ENCODE results near the gene PCDHGC4.

The PCDHGC4 gene

GRCh38 chr5:141504216-141504615 is 19.4 kb downstream of the PCDHGC4 start:
- DNase-seq (ENCODE audit: low read depth), result no peak
- H3K4me3 ChIP-seq (ENCODE audit: low read depth, low read length), result no peak overlapping the region

GRCh38 chr5:141506381-141507155 is 21.7 kb downstream of the PCDHGC4 start:
- TF ChIP-seq CTCF (IDR thresholded peaks at IDR 0.05; ENCODE audit: low read depth, low read length) (no peak), MAX (IDR thresholded peaks at IDR 0.05; ENCODE audit: low read depth, low read length) (no peak), POLR2A (IDR thresholded peaks at IDR 0.05; ENCODE audit: extremely low read depth, insufficient read length) (no peak), MYC (IDR thresholded peaks at IDR 0.05; ENCODE audit: low read depth, low read length) (no peak)
- DNase-seq (ENCODE audit: low read depth), result no peak
- no peak overlapping the region for H3K4me3 ChIP-seq (ENCODE audit: low read depth, low read length)

More at GRCh38 chr5:141504216-141504615, 19.4 kb downstream of the PCDHGC4 start:
- TF ChIP-seq POLR2A (IDR thresholded peaks at IDR 0.05; ENCODE audit: extremely low read depth, insufficient read length) (no peak), CTCF (IDR thresholded peaks at IDR 0.05; ENCODE audit: low read depth, low read length) (no peak), MYC (IDR thresholded peaks at IDR 0.05; ENCODE audit: low read depth, low read length) (no peak)

- TF ChIP-seq MAX (IDR thresholded peaks at IDR 0.05; ENCODE audit: low read depth, low read length), result no peak
- peak; percentile 86 for DNase-seq (ENCODE audit: low read depth)
- no peak overlapping the region for H3K4me3 ChIP-seq (ENCODE audit: low read depth, low read length)
Measured at GRCh38 chr5:141507387-141508091, 22.7 kb downstream of the PCDHGC4 start.

GRCh38 chr5:141508440-141508797 is 23.6 kb downstream of the PCDHGC4 start:
- peak; percentile 57 for DNase-seq (ENCODE audit: low read depth)
- no peak for TF ChIP-seq POLR2A (IDR thresholded peaks at IDR 0.05; ENCODE audit: extremely low read depth, insufficient read length)
- no peak for TF ChIP-seq MYC (IDR thresholded peaks at IDR 0.05; ENCODE audit: low read depth, low read length)
- TF ChIP-seq MAX (IDR thresholded peaks at IDR 0.05; ENCODE audit: low read depth, low read length), result no peak
- TF ChIP-seq CTCF (IDR thresholded peaks at IDR 0.05; ENCODE audit: low read depth, low read length), result no peak

GRCh38 chr5:141508798-141509611 is 24.2 kb downstream of the PCDHGC4 start:
- DNase-seq (ENCODE audit: low read depth), result peak; percentile 89
- H3K4me3 ChIP-seq (ENCODE audit: low read depth, low read length), result peak overlapping the region; percentile 28
- TF ChIP-seq MYC (IDR thresholded peaks at IDR 0.05; ENCODE audit: low read depth, low read length) (no peak), CTCF (IDR thresholded peaks at IDR 0.05; ENCODE audit: low read depth, low read length) (no peak), MAX (IDR thresholded peaks at IDR 0.05; ENCODE audit: low read depth, low read length) (no peak)

More at GRCh38 chr5:141508440-141508797, 23.6 kb downstream of the PCDHGC4 start:
- peak overlapping the region; percentile 28 for H3K4me3 ChIP-seq (ENCODE audit: low read depth, low read length)

- no peak overlapping the region for H3K4me3 ChIP-seq (ENCODE audit: low read depth, low read length)
- TF ChIP-seq MYC (IDR thresholded peaks at IDR 0.05; ENCODE audit: low read depth, low read length) (no peak), CTCF (IDR thresholded peaks at IDR 0.05; ENCODE audit: low read depth, low read length) (no peak), POLR2A (IDR thresholded peaks at IDR 0.05; ENCODE audit: extremely low read depth, insufficient read length) (no peak), MAX (IDR thresholded peaks at IDR 0.05; ENCODE audit: low read depth, low read length) (no peak)
- DNase-seq (ENCODE audit: low read depth), result peak; percentile 12
Measured at GRCh38 chr5:141510160-141510559, 25.3 kb downstream of the PCDHGC4 start.

All from NB4 (cell line).